Activated T-cell treated with anti-CD3 and anti-CD28 coated beads, Interleukin-2, amount 50 U/mL, for 24 hours (primary cell): Measurements from ENCODE around the gene MAP9.
"Not testable (repeated sequence)": the region's sequence is repeated elsewhere in the genome, so short reads cannot be mapped to it uniquely, and the experiment has no call there.

Source experiments
- DNase-seq: peaks from one replicate; pipeline ENCODE4 v3.0.0-alpha.2; 2020
- H3K27ac Mint-ChIP-seq: 2 replicates; pipeline ENCODE4 v1.8.0; 2020; ENCODE audit warnings: mild to moderate bottlenecking, mixed read lengths
- H3K27me3 Mint-ChIP-seq: 2 replicates; pipeline ENCODE4 v1.8.0; 2020; ENCODE audit warnings: mixed read lengths
- H3K36me3 Mint-ChIP-seq: 2 replicates; pipeline ENCODE4 v1.8.0; 2020; ENCODE audit warnings: low read depth, mixed read lengths
- H3K4me1 Mint-ChIP-seq: 2 replicates; pipeline ENCODE4 v1.8.0; 2020; ENCODE audit warnings: low read depth, mixed read lengths
- H3K4me3 Mint-ChIP-seq: 2 replicates; pipeline ENCODE4 v1.8.0; 2020; ENCODE audit warnings: mild to moderate bottlenecking, moderate library complexity, mixed read lengths
- H3K9me3 Mint-ChIP-seq: 2 replicates; pipeline ENCODE4 v1.8.0; 2020; ENCODE audit warnings: mixed read lengths

MAP9 gene

DNA sequence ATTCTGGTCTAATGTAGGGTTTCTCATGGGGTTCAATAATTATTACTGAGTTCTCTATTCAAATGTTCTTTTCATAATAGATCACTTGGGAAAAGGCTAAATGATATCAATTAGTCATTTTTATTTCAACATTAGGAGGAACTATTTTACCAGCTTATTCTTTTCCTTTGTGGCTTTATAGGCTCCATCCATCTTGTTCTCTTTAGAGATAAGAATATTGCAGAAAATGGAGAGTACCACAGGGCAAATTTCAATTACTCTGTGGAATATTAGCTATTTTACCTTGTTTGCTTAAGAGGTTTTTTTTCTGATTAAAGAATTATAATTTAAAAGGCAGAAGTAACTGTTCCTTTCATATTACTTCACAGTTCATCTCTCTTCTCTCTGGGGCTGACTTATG, 55.8 kb downstream of the MAP9 start:
- H3K4me3 Mint-ChIP-seq = no peak overlapping the region
- H3K9me3 Mint-ChIP-seq = no peaks in the 10 kb centered on the region
- DNase-seq = no peak
- H3K27ac Mint-ChIP-seq = no peak overlapping the region
- H3K36me3 Mint-ChIP-seq = no peaks in the 10 kb centered on the region
- H3K27me3 Mint-ChIP-seq = peaks cover 20% of the 10 kb centered on the region
- H3K4me1 Mint-ChIP-seq = no peaks in the 10 kb centered on the region

DNA sequence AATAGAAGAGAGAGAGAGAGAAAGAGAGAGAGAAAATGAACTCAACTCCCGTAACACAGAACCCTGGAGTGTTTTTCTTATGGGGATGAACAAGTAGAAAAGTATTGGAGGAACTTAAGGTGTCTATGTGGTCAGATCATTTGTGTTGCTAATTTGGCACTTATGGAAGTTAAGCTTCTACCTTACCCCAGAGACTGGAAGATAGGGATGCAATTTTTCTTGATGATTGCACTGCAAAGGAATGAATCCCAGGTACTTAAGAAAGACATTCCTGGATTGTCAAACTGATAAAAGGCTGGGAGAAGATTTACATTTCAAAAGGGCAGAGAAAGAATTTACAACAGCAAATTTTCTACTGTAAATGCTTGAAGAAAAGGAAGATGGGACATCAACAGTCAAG, 57.2 kb downstream of the MAP9 start:
- Mint-ChIP-seq H3K9me3 (no peaks in the 10 kb centered on the region), H3K27me3 (peaks cover 26% of the 10 kb centered on the region), H3K4me3 (no peak overlapping the region), H3K4me1 (no peaks in the 10 kb centered on the region), H3K27ac (no peak overlapping the region), H3K36me3 (no peaks in the 10 kb centered on the region)
- no peak for DNase-seq

- not testable (repeated sequence) for H3K4me1 Mint-ChIP-seq, DNase-seq, H3K27ac Mint-ChIP-seq, H3K9me3 Mint-ChIP-seq, H3K36me3 Mint-ChIP-seq, H3K4me3 Mint-ChIP-seq
- peaks cover 26% of the 10 kb centered on the region for H3K27me3 Mint-ChIP-seq
Measured at GRCh38 chr4:155312027-155312426, 64.7 kb downstream of the MAP9 start.

GRCh38 chr4:155307731-155308277, 69.0 kb downstream of the MAP9 start:
- no peak for DNase-seq
- no peaks in the 10 kb centered on the region for H3K4me1 Mint-ChIP-seq
- no peaks in the 10 kb centered on the region for H3K9me3 Mint-ChIP-seq
- no peaks in the 10 kb centered on the region for H3K36me3 Mint-ChIP-seq
- no peak overlapping the region for H3K4me3 Mint-ChIP-seq
- H3K27me3 Mint-ChIP-seq = peaks cover 15% of the 10 kb centered on the region
- H3K27ac Mint-ChIP-seq = no peak overlapping the region

DNA sequence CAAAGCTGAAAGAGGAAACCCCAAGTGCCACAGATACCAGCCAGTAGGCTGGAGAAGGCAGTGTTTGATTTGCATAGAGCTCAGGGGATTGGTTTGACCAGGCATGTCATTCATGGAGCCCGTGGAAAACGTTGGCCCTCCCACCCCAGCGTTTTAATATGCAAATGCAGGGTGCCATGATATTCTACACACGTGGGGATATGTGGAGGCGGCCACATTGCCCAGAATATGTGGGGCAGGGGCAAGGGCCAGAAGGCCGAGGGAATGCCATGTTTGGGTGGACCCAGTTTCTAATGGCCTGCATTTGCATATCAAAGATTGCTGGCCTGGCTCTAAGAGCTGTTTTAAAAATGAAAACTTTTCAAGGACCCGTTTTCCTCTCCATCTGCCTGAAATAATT, 71.1 kb downstream of the MAP9 start:
- no peak for DNase-seq
- Mint-ChIP-seq H3K4me3 (no peak overlapping the region), H3K27me3 (peaks cover 5% of the 10 kb centered on the region), H3K27ac (no peak overlapping the region), H3K9me3 (no peaks in the 10 kb centered on the region), H3K4me1 (no peaks in the 10 kb centered on the region), H3K36me3 (no peaks in the 10 kb centered on the region)

DNA sequence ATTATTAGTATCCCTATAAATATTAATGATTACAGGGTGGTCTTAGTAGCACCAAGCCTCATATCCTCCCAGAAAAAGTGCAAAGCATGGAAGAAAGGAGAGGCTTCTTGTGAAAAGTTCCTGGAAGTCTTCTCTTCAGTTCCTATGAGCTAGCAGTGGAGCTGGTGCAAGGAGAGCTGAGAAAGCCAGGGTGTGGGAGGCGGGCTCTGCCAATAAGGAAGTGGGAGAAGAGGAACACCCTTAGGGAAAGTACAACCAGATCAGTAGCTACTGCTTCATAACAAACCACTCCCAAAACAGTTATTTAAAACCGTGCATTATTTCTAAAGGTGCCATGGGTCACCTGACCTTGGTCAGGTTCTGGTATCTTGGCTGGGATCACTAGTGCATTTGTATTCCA, 72.4 kb downstream of the MAP9 start:
- no peak overlapping the region for H3K4me3 Mint-ChIP-seq
- no peaks in the 10 kb centered on the region for H3K36me3 Mint-ChIP-seq
- no peaks in the 10 kb centered on the region for H3K4me1 Mint-ChIP-seq
- H3K9me3 Mint-ChIP-seq = no peaks in the 10 kb centered on the region
- no peaks in the 10 kb centered on the region for H3K27me3 Mint-ChIP-seq
- no peak overlapping the region for H3K27ac Mint-ChIP-seq
- DNase-seq = no peak

DNA sequence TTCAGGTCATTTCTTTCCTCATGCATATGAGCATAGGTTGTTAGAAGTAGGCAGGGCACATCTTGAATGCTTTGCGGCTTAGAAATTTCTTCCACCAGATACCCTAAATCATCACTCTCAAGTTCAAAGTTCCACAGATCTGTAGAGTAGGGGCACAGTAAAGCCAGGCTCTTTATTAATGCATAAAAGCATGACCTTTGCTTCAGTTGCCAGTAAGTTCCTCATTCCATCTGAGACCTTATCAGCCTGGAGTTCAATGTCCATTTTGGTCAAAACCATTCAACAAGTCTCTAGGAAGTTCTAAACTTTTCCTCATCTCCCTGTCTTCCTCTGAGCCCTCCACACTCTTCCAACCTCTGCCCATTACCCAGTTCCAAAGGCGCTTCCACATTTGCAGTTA, 77.7 kb downstream of the MAP9 start:
- no peak overlapping the region for H3K27ac Mint-ChIP-seq
- no peak overlapping the region for H3K4me3 Mint-ChIP-seq
- no peaks in the 10 kb centered on the region for H3K36me3 Mint-ChIP-seq
- H3K4me1 Mint-ChIP-seq = no peaks in the 10 kb centered on the region
- no peak for DNase-seq
- peaks cover 3% of the 10 kb centered on the region for H3K9me3 Mint-ChIP-seq
- H3K27me3 Mint-ChIP-seq = no peaks in the 10 kb centered on the region
